ENCODE data around the gene CYP51A1.

The CYP51A1 gene

GRCh38 chr7:92121681-92122080 is 12.6 kb downstream of the CYP51A1 start:
- Histone ChIP-seq H3K27ac (ENCODE audit: low read length, poor library complexity, severe bottlenecking) (no peak overlapping the region), H3K27me3 (ENCODE audit: control insufficient read depth in 1 of 2, insufficient read depth in 1 of 2, low read length in 2 of 2) (no peaks in the 10 kb centered on the region), H4K8ac (ENCODE audit: low read length) (no peak overlapping the region), H3K14ac (ENCODE audit: low read length in 2 of 2) (no peak overlapping the region), H3K4me2 (ENCODE audit: low read length, poor library complexity, severe bottlenecking) (no peak overlapping the region), H2BK120ac (ENCODE audit: low read depth, low read length) (no peak overlapping the region), H3K4me1 (ENCODE audit: control insufficient read depth, insufficient read depth, low read depth, low read length) (no peaks in the 10 kb centered on the region), H3K4ac (ENCODE audit: low read depth in 1 of 2, low read length in 2 of 2) (no peak overlapping the region), H2BK12ac (ENCODE audit: low read length in 2 of 2) (no peak overlapping the region), H4K91ac (ENCODE audit: low read length) (no peak overlapping the region), H3K18ac (ENCODE audit: low read depth in 1 of 2, low read length in 2 of 2) (no peak overlapping the region), H3K9me3 (ENCODE audit: control insufficient read depth, low read length) (peaks cover 10% of the 10 kb centered on the region), H2BK5ac (ENCODE audit: low read depth, low read length, poor library complexity, severe bottlenecking) (no peak overlapping the region), H3K23ac (ENCODE audit: low read length in 2 of 2) (no peak overlapping the region), H3K9ac (ENCODE audit: low read length) (no peak overlapping the region), H3K4me3 (ENCODE audit: insufficient read depth in 1 of 2, low read depth in 1 of 2, low read length in 2 of 2) (no peak overlapping the region), H2AK5ac (ENCODE audit: low read length, severe bottlenecking) (no peak overlapping the region), H3K36me3 (ENCODE audit: control insufficient read depth in 1 of 2, insufficient read depth in 2 of 2, low read depth in 1 of 2, low read length in 2 of 2) (peaks cover 7 to 88% of the 10 kb centered on the region in 2 experiments), H2AFZ (ENCODE audit: low read depth, low read length) (no peak overlapping the region), H3K79me1 (replicated peaks; ENCODE audit: low read length, poor library complexity, severe bottlenecking) (peaks cover 4% of the 10 kb centered on the region), H2BK15ac (ENCODE audit: low read depth, poor library complexity, severe bottlenecking) (no peak overlapping the region)
- no peak for DNase-seq

- Histone ChIP-seq H3K4me1 (ENCODE audit: control insufficient read depth, insufficient read depth, low read depth, low read length) (no peaks in the 10 kb centered on the region), H3K36me3 (ENCODE audit: control insufficient read depth in 1 of 2, insufficient read depth in 2 of 2, low read depth in 1 of 2, low read length in 2 of 2) (peaks cover 3 to 89% of the 10 kb centered on the region in 2 experiments), H3K23ac (ENCODE audit: low read length in 2 of 2) (no peak overlapping the region), H2AFZ (ENCODE audit: low read depth, low read length) (no peak overlapping the region), H2BK15ac (ENCODE audit: low read depth, poor library complexity, severe bottlenecking) (no peak overlapping the region), H3K27ac (ENCODE audit: low read length, poor library complexity, severe bottlenecking) (no peak overlapping the region), H3K9ac (ENCODE audit: low read length) (no peak overlapping the region), H4K8ac (ENCODE audit: low read length) (no peak overlapping the region), H3K14ac (ENCODE audit: low read length in 2 of 2) (no peak overlapping the region), H2BK120ac (ENCODE audit: low read depth, low read length) (no peak overlapping the region), H2AK5ac (ENCODE audit: low read length, severe bottlenecking) (no peak overlapping the region), H3K4me3 (ENCODE audit: insufficient read depth in 1 of 2, low read depth in 1 of 2, low read length in 2 of 2) (no peak overlapping the region), H3K9me3 (ENCODE audit: control insufficient read depth, low read length) (peaks cover 10% of the 10 kb centered on the region), H4K91ac (ENCODE audit: low read length) (no peak overlapping the region), H2BK12ac (ENCODE audit: low read length in 2 of 2) (no peak overlapping the region), H3K4ac (ENCODE audit: low read depth in 1 of 2, low read length in 2 of 2) (no peak overlapping the region), H2BK5ac (ENCODE audit: low read depth, low read length, poor library complexity, severe bottlenecking) (no peak overlapping the region), H3K79me1 (replicated peaks; ENCODE audit: low read length, poor library complexity, severe bottlenecking) (peaks cover 8% of the 10 kb centered on the region), H3K4me2 (ENCODE audit: low read length, poor library complexity, severe bottlenecking) (no peak overlapping the region), H3K18ac (ENCODE audit: low read depth in 1 of 2, low read length in 2 of 2) (no peak overlapping the region), H3K27me3 (ENCODE audit: control insufficient read depth in 1 of 2, insufficient read depth in 1 of 2, low read length in 2 of 2) (no peaks in the 10 kb centered on the region)
- peak; percentile 19 for DNase-seq
- WGBS, result 88% methylated on average over 1 of the region's 1 CpG
Observed at GRCh38 chr7:92119213-92119759, 15.0 kb downstream of the CYP51A1 start.

- Histone ChIP-seq H3K27ac (ENCODE audit: low read length, poor library complexity, severe bottlenecking) (no peak overlapping the region), H3K18ac (ENCODE audit: low read depth in 1 of 2, low read length in 2 of 2) (no peak overlapping the region), H2BK120ac (ENCODE audit: low read depth, low read length) (no peak overlapping the region), H3K14ac (ENCODE audit: low read length in 2 of 2) (no peak overlapping the region), H3K4ac (ENCODE audit: low read depth in 1 of 2, low read length in 2 of 2) (no peak overlapping the region), H4K8ac (ENCODE audit: low read length) (no peak overlapping the region), H3K79me1 (replicated peaks; ENCODE audit: low read length, poor library complexity, severe bottlenecking) (peaks cover 6% of the 10 kb centered on the region), H3K9ac (ENCODE audit: low read length) (no peak overlapping the region), H3K36me3 (ENCODE audit: control insufficient read depth in 1 of 2, insufficient read depth in 2 of 2, low read depth in 1 of 2, low read length in 2 of 2) (peaks cover 3 to 83% of the 10 kb centered on the region in 2 experiments), H3K9me3 (ENCODE audit: control insufficient read depth, low read length) (peaks cover 6% of the 10 kb centered on the region), H3K4me2 (ENCODE audit: low read length, poor library complexity, severe bottlenecking) (no peak overlapping the region), H2BK12ac (ENCODE audit: low read length in 2 of 2) (no peak overlapping the region), H2AFZ (ENCODE audit: low read depth, low read length) (no peak overlapping the region), H2BK15ac (ENCODE audit: low read depth, poor library complexity, severe bottlenecking) (no peak overlapping the region), H2BK5ac (ENCODE audit: low read depth, low read length, poor library complexity, severe bottlenecking) (no peak overlapping the region), H3K23ac (ENCODE audit: low read length in 2 of 2) (no peak overlapping the region), H3K27me3 (ENCODE audit: control insufficient read depth in 1 of 2, insufficient read depth in 1 of 2, low read length in 2 of 2) (no peaks in the 10 kb centered on the region), H2AK5ac (ENCODE audit: low read length, severe bottlenecking) (no peak overlapping the region), H3K4me1 (ENCODE audit: control insufficient read depth, insufficient read depth, low read depth, low read length) (no peaks in the 10 kb centered on the region), H3K4me3 (ENCODE audit: insufficient read depth in 1 of 2, low read depth in 1 of 2, low read length in 2 of 2) (no peak overlapping the region), H4K91ac (ENCODE audit: low read length) (no peak overlapping the region)
- no peak for DNase-seq
- WGBS, result 92% methylated on average over 2 of the region's 3 CpGs
Observed at GRCh38 chr7:92116949-92117348, 17.3 kb downstream of the CYP51A1 start.

- Histone ChIP-seq H3K36me3 (ENCODE audit: control insufficient read depth in 1 of 2, insufficient read depth in 2 of 2, low read depth in 1 of 2, low read length in 2 of 2) (peaks cover 3 to 83% of the 10 kb centered on the region in 2 experiments), H2BK120ac (ENCODE audit: low read depth, low read length) (no peak overlapping the region), H2AFZ (ENCODE audit: low read depth, low read length) (no peak overlapping the region), H3K27me3 (ENCODE audit: control insufficient read depth in 1 of 2, insufficient read depth in 1 of 2, low read length in 2 of 2) (no peaks in the 10 kb centered on the region), H2BK12ac (ENCODE audit: low read length in 2 of 2) (no peak overlapping the region), H3K4ac (ENCODE audit: low read depth in 1 of 2, low read length in 2 of 2) (no peak overlapping the region), H3K4me1 (ENCODE audit: control insufficient read depth, insufficient read depth, low read depth, low read length) (no peaks in the 10 kb centered on the region), H3K23ac (ENCODE audit: low read length in 2 of 2) (no peak overlapping the region), H3K4me3 (ENCODE audit: insufficient read depth in 1 of 2, low read depth in 1 of 2, low read length in 2 of 2) (no peak overlapping the region), H2BK15ac (ENCODE audit: low read depth, poor library complexity, severe bottlenecking) (no peak overlapping the region), H2AK5ac (ENCODE audit: low read length, severe bottlenecking) (no peak overlapping the region), H4K91ac (ENCODE audit: low read length) (no peak overlapping the region), H3K14ac (ENCODE audit: low read length in 2 of 2) (no peak overlapping the region), H3K4me2 (ENCODE audit: low read length, poor library complexity, severe bottlenecking) (no peak overlapping the region), H3K18ac (ENCODE audit: low read depth in 1 of 2, low read length in 2 of 2) (no peak overlapping the region), H3K79me1 (replicated peaks; ENCODE audit: low read length, poor library complexity, severe bottlenecking) (peaks cover 6% of the 10 kb centered on the region), H3K9ac (ENCODE audit: low read length) (no peak overlapping the region), H3K9me3 (ENCODE audit: control insufficient read depth, low read length) (no peaks in the 10 kb centered on the region), H4K8ac (ENCODE audit: low read length) (peak overlapping the region; percentile 15), H3K27ac (ENCODE audit: low read length, poor library complexity, severe bottlenecking) (no peak overlapping the region), H2BK5ac (ENCODE audit: low read depth, low read length, poor library complexity, severe bottlenecking) (no peak overlapping the region)
- over 99% methylated on average over 5 of the region's 5 CpGs for WGBS
- DNase-seq, result no peak
Observed at GRCh38 chr7:92115821-92116220, 18.5 kb downstream of the CYP51A1 start.
